Measurements from ENCODE around the gene TCF15.

- no peak for TF ChIP-seq CTCF (conservative IDR thresholded peaks at IDR 0.05; ENCODE audit: low read depth, low read length)
- TF ChIP-seq EZH2phosphoT487 (IDR thresholded peaks at IDR 0.05; ENCODE audit: borderline replicate concordance, low read length): no peak
- no peak for TF ChIP-seq EZH2 (IDR thresholded peaks at IDR 0.05; ENCODE audit: low read length, unreplicated experiment)
These were observed 41.9 kb upstream of the TCF15 start for GRCh38 chr20:651713-652614.
